AG09309 (cell line): ENCODE data around the gene NOL3.

ENCODE experiments used
- DNase-seq: peaks from one replicate; pipeline ENCODE4 v3.0.0-alpha.2; 2010; ENCODE audit warnings: low read depth
- H3K4me3 ChIP-seq: 2 replicates; pipeline ENCODE4 v1.5.1; 2011; ENCODE audit warnings: mild to moderate bottlenecking, low read depth, low read length, moderate library complexity; ENCODE audit not compliant: control insufficient read depth
- CTCF ChIP-seq: IDR thresholded peaks from 2 replicates; pipeline ENCODE4 v1.5.1; 2011; ENCODE audit warnings: mild to moderate bottlenecking, low read depth, low read length, inconsistent platforms; ENCODE audit not compliant: insufficient read depth, control insufficient read depth; ENCODE audit errors: missing control alignments

Gene NOL3

GRCh38 chr16:67154578-67155294 is 15.6 kb upstream of the NOL3 start:
- TF ChIP-seq CTCF = no peak
- peak overlapping the region; percentile 17 for H3K4me3 ChIP-seq
- DNase-seq = no peak

GRCh38 chr16:67155295-67156142 is 14.8 kb upstream of the NOL3 start:
- no peak for DNase-seq
- peak overlapping the region; percentile 17 for H3K4me3 ChIP-seq
- TF ChIP-seq CTCF = peak; percentile 63

GRCh38 chr16:67156143-67156844 is 14.0 kb upstream of the NOL3 start:
- no peak for TF ChIP-seq CTCF
- no peak for DNase-seq
- no peak overlapping the region for H3K4me3 ChIP-seq

GRCh38 chr16:67157106-67157748 is 13.1 kb upstream of the NOL3 start:
- DNase-seq = no peak
- no peak overlapping the region for H3K4me3 ChIP-seq
- TF ChIP-seq CTCF = no peak

GRCh38 chr16:67157892-67158635 is 12.3 kb upstream of the NOL3 start:
- no peak for DNase-seq
- no peak overlapping the region for H3K4me3 ChIP-seq
- no peak for TF ChIP-seq CTCF
